EL (cell line): ENCODE measurements around the gene RXYLT1.

Experiments
- DNase-seq: peaks from one replicate; pipeline ENCODE4 v3.0.0-alpha.2; 2016

RXYLT1 gene

GRCh38 chr12:63844391-63845341 is 65.0 kb downstream of the RXYLT1 start, which contains the start of gene SRGAP1:
TSS of gene SRGAP1 (plus strand) at chr12:63844700. CDS start at chr12:63844817, 117 bp downstream.
- peak; percentile 71 for DNase-seq

- DNase-seq = peak; percentile 61
Measured at GRCh38 chr12:63845726-63846125, 66.0 kb downstream of the RXYLT1 start.

- no peak for DNase-seq
Measured at GRCh38 chr12:63846238-63846967, 66.7 kb downstream of the RXYLT1 start.

GRCh38 chr12:63848450-63848849 is 68.7 kb downstream of the RXYLT1 start:
- DNase-seq = no peak

- DNase-seq = no peak
Measured at GRCh38 chr12:63849106-63849620, 69.5 kb downstream of the RXYLT1 start.

GRCh38 chr12:63849641-63850040 is 69.9 kb downstream of the RXYLT1 start:
- DNase-seq = no peak

GRCh38 chr12:63853978-63854377 is 74.3 kb downstream of the RXYLT1 start:
- no peak for DNase-seq

GRCh38 chr12:63855299-63855698 is 75.6 kb downstream of the RXYLT1 start:
- DNase-seq = no peak

- peak; percentile 42 for DNase-seq
Measured at GRCh38 chr12:63857771-63858670, 78.3 kb downstream of the RXYLT1 start.
